ENCODE results near the gene SHLD1. TPM values are rescaled to one million over a fixed set of nuclear protein-coding genes. Genes with fewer than 3 reads are reported as not detected.

The SHLD1 gene, protein sequence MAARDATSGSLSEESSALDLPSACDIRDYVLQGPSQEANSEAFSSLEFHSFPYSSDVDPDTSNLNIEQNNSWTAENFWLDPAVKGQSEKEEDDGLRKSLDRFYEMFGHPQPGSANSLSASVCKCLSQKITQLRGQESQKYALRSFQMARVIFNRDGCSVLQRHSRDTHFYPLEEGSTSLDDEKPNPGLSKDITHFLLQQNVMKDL
- total RNA-seq = 0.85 and 1.2 TPM in 2 replicates

DNA sequence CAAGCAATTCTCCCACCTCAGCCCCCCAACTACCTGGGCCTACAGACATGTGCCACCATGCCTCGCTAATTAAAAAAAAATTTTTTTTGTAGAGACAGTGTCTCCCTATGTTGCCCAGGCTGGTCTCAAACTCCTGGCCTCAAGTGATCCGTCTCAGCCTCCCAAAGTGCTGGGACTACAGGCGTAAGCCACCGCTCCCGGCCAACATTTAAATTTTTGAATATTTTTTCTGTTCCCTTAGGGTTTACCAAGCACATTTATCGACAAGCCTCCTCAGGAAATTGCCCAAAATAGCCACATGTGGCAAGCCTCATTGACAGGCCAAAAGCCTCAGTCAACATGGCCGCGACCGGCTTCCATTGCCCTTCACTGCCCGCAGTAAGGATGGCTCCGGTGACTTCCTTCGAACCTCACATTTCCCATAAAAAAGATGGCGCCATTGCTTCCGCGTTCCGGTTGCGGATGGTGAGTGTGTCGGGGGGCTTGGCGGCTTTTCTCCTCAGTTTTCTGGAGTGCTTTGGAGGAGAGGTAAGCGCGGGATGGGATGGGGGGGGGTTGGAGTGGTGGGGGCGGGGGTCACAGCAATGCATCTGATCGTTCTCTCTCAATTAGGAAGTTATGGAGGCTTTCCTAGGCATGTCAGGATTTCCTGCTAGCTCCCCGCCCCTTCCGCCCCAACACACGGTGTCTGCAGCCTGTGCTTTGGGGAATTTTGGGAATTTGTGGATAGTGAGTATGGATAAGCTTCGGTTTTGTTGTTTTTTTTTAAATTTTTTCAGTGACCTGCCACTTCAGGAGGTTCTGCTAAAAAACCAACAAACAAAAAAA, at the start of gene SHLD1:
Gene SHLD1 (plus strand): TSS at position 450 of the 828 bp plus-strand sequence. CDS start 22,465 bp downstream, outside the sequence.

Other genes with a start within 250 kb of the SHLD1 start
- 12.8 and 21.1 TPM in 2 replicates for gene GPCPD1, start 139.4 kb upstream of the SHLD1 start, total RNA-seq
- gene CHGB, start 161.1 kb downstream of the SHLD1 start, total RNA-seq = under 0.01 and 0.19 TPM in 2 replicates
- gene TRMT6, start 200.1 kb downstream of the SHLD1 start, total RNA-seq = 5.9 and 15.5 TPM in 2 replicates
- gene MCM8, start 200.3 kb downstream of the SHLD1 start, total RNA-seq = 4.8 and 25.9 TPM in 2 replicates

Measured in regular cardiac myocyte (primary cell).